Esophagus muscularis mucosa (tissue), 4 donors: ENCODE data around the gene FHIP1A. TPM values are rescaled to one million over a fixed set of nuclear protein-coding genes. Genes with fewer than 3 reads are reported as not detected.

Experiments used
- DNase-seq: peaks from one replicate; pipeline ENCODE4 v3.0.0-alpha.2; 2017; ENCODE audit errors: extremely low spot score
- H3K27ac ChIP-seq, 4 donors: fragments of 200-600 bp; sonication (generic); replicated peaks in 1 of 4; 1 replicate in 3 of 4; 2 replicates in 1 of 4; pipeline ENCODE4 v1.5.1; 2016 to 2019; ENCODE audit warnings: mild to moderate bottlenecking in 1 of 4
- H3K27me3 ChIP-seq, 4 donors: fragments of 200-600 bp; sonication (generic); one replicate each; pipeline versions ENCODE4 v1.5.1 to v1.6.0; 2016 to 2019
- H3K36me3 ChIP-seq, 4 donors: fragments of 200-600 bp; sonication (generic); one replicate each; pipeline ENCODE4 v1.5.1; 2016 to 2019
- H3K4me1 ChIP-seq, 4 donors: fragments of 200-600 bp; sonication (generic); one replicate each; pipeline ENCODE4 v1.5.1; 2016 to 2019
- H3K4me3 ChIP-seq, 4 donors: fragments of 200-600 bp; sonication (generic); 1 replicate in 2 of 4; 2 replicates in 2 of 4; pipeline ENCODE4 v1.5.1; 2016 to 2019; ENCODE audit warnings: mild to moderate bottlenecking in 4 of 4, moderate library complexity in 1 of 4
- H3K9me3 ChIP-seq, 4 donors: fragments of 200-600 bp; sonication (generic); 1 replicate in 3 of 4; 2 replicates in 1 of 4; pipeline ENCODE4 v1.5.1; 2016 to 2019
- CTCF ChIP-seq, 3 experiments: fragments of 200-600 bp in 2 of 3; fragments of 450-650 bp in 1 of 3; sonication (generic) in 2 of 3; IDR thresholded peaks; one replicate each; pipeline ENCODE4 v1.5.1; 2017 to 2019; ENCODE audit warnings: antibody characterized with exemption in 3 of 3, mild to moderate bottlenecking in 2 of 3, moderate library complexity in 1 of 3
- EP300 ChIP-seq: sonication (generic); formaldehyde crosslinking; IDR thresholded peaks from one replicate; pipeline ENCODE4 v1.6.1; 2017; ENCODE audit warnings: antibody characterized with exemption
- POLR2A ChIP-seq: fragments of 450-650 bp; IDR thresholded peaks from one replicate; pipeline ENCODE4 v1.6.1; 2017; ENCODE audit warnings: antibody characterized with exemption, moderate library complexity, mild to moderate bottlenecking, low read depth
- POLR2AphosphoS5 ChIP-seq, 2 donors: sonication (generic); formaldehyde crosslinking; IDR thresholded peaks; one replicate each; pipeline ENCODE4 v1.6.1; 2017; ENCODE audit warnings: antibody characterized with exemption in 2 of 2
- WGBS: methylation state at CpG from one replicate; pipeline ENCODE4 v1.1.5; 2018; 5-methylcytosine and 5-hydroxymethylcytosine counted together
- intact Hi-C: fragments of 100-400 bp; cut with DNase I; formaldehyde crosslinking; loops from one replicate; pipeline ENCODE4 v1.15.1; 2023
- total RNA-seq, 4 donors: library from RNA; depleted of rRNA; stranded (reverse); fragments of >200 nt; gene quantifications; one replicate each; pipeline versions ENCODE4 v1.1.0 to v1.2.1, GENCODE V29; 2016

The FHIP1A gene
- total RNA-seq, 4 donors from 2014 or later: 0.83 to 6.2 (median 2.2) TPM

- intact Hi-C loops: no loop called here
- no peaks in the 10 kb centered on the region for H3K9me3 ChIP-seq
- no peaks in the 10 kb centered on the region for H3K27me3 ChIP-seq
- no peaks in the 10 kb centered on the region for H3K4me1 ChIP-seq
- TF ChIP-seq EP300 (no peak), CTCF (IDR thresholded peaks at IDR 0.05) (no peak), POLR2AphosphoS5 (IDR thresholded peaks at IDR 0.05) (no peak)
- H3K27ac ChIP-seq: no peak overlapping the region
- DNase-seq: no peak
- H3K36me3 ChIP-seq: no peaks in the 10 kb centered on the region
- H3K4me3 ChIP-seq: no peak overlapping the region
- 95% methylated on average over 2 of the region's 2 CpGs for WGBS
These were observed 37.2 kb downstream of the FHIP1A start for GRCh38 chr4:151446208-151446607.

- Histone ChIP-seq H3K27me3 (no peaks in the 10 kb centered on the region), H3K27ac (no peak overlapping the region), H3K9me3 (no peaks in the 10 kb centered on the region), H3K36me3 (no peaks in the 10 kb centered on the region), H3K4me1 (peaks cover 0 to 2% (median 0%) of the 10 kb centered on the region in 4 donors), H3K4me3 (no peak overlapping the region)
- intact Hi-C loops: no loop called here
- no peak for TF ChIP-seq CTCF (IDR thresholded peaks at IDR 0.05)
- TF ChIP-seq POLR2A: no peak
- no peak for TF ChIP-seq POLR2AphosphoS5 (IDR thresholded peaks at IDR 0.05)
- DNase-seq: no peak
- WGBS: 91% methylated on average over 5 of the region's 5 CpGs
These were observed 45.5 kb downstream of the FHIP1A start for GRCh38 chr4:151454513-151454912.

- no peak overlapping the region for H3K4me3 ChIP-seq
- no peak for TF ChIP-seq CTCF (IDR thresholded peaks at IDR 0.05)
- TF ChIP-seq EP300: no peak
- TF ChIP-seq POLR2AphosphoS5 (IDR thresholded peaks at IDR 0.05): no peak
- TF ChIP-seq POLR2A: no peak
- H3K36me3 ChIP-seq: no peaks in the 10 kb centered on the region
- WGBS: 70% methylated on average over 1 of the region's 1 CpG
- intact Hi-C loops: no loop called here
- no peak overlapping the region for H3K27ac ChIP-seq
- no peaks in the 10 kb centered on the region for H3K27me3 ChIP-seq
- DNase-seq: no peak
- no peaks in the 10 kb centered on the region for H3K9me3 ChIP-seq
- H3K4me1 ChIP-seq: peaks cover 0 to 3% (median 0%) of the 10 kb centered on the region in 4 donors
These were observed 46.2 kb downstream of the FHIP1A start for GRCh38 chr4:151455212-151455611.

GRCh38 chr4:151458148-151458547 is 49.2 kb downstream of the FHIP1A start:
- intact Hi-C loops: no loop called here
- H3K4me1 ChIP-seq: peaks cover 0 to 7% (median 0%) of the 10 kb centered on the region in 4 donors
- H3K27me3 ChIP-seq: no peaks in the 10 kb centered on the region
- 100% methylated on average over 1 of the region's 1 CpG for WGBS
- no peak overlapping the region for H3K27ac ChIP-seq
- no peak overlapping the region for H3K4me3 ChIP-seq
- DNase-seq: no peak
- no peak for TF ChIP-seq EP300
- no peak for TF ChIP-seq POLR2AphosphoS5 (IDR thresholded peaks at IDR 0.05)
- TF ChIP-seq POLR2A: no peak
- no peak for TF ChIP-seq CTCF (IDR thresholded peaks at IDR 0.05)
- H3K36me3 ChIP-seq: no peaks in the 10 kb centered on the region
- no peaks in the 10 kb centered on the region for H3K9me3 ChIP-seq

Other genes starting within 250 kb of the FHIP1A start
- gene PRSS48, start 132.0 kb upstream of the FHIP1A start, total RNA-seq: not detected
- 100 to 1,000 TPM; 115 to 186 (median 177) TPM for gene SH3D19, start 83.6 kb upstream of the FHIP1A start, total RNA-seq